ENCODE measurements around the gene CACNB1. TPM values are rescaled to one million over a fixed set of nuclear protein-coding genes. Genes with fewer than 3 reads are reported as not detected.

Gene CACNB1
- total RNA-seq, result 10 to 100 TPM in 1 of 2 donors, 1 to 10 TPM in 1; 3.6 to 13.4 TPM

DNA sequence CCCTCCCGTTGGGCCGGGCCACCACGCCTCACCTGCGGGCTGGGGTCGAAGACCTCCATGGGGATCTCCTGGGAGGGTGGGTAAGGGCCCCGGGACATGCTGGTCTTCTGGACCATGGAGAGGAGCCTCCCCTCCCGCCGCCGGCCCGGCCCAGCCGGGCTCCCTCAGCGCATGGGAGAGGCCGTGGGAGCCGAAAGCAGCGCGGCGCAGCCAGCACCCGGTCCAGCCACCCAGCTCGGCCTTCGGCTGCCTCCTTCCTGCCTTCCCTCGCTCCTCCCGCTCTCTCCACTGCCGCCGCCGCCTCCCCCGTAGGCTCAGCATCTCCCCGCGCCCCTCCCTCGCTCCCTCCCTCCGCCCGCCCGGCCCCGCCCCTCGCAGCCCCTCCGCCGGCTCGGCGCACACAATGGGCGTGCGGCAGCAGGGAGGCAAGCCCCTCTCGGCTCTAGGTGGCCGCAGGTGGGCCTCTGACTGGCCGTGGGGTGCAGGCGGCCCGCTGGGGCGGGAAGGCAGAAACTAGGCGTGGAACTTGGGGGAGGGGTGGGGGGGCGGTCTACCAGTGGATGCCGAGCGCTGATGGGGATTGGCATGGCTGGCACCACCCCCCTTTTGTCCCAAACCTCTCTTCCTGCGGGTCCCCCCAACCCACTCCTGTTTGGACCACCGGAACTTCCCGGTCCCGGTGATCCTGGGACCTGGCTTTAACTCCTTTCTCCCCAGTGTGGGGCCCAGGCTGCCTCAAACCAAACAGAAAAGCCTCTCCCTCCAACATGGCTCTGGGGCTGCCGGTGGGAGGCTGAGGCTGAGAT, at the start of gene CACNB1:
CACNB1 (minus strand) TSS at position 290 of the 806 bp plus-strand sequence; CDS start at position 116, 174 bp downstream.
- no peak for TF ChIP-seq CTCF (IDR thresholded peaks at IDR 0.05)
- DNase-seq (ENCODE audit: low spot score), result peak; percentile 68
- peaks cover 0 to 60% of the 10 kb centered on the region in 2 donors for H3K4me1 ChIP-seq

DNA sequence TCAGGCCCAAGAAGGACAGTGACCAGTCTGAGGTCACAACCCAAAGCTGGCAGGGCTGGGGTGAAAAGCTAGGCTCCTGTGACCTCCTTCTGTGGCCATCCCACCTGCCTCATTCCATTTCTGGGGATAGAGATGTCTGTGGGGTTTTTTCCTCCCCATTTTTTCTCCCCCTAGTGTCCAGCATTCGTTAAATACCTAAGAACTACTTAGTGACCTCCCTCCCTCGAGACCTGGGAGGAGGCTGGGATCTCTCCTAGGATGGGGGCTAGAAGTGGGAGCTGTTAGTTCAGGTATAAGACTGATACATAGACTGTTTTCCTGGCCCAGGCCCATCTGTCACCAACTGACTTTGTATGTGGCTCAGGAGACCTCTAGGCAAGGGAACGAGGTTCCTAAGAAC, 48.8 kb upstream of the CACNB1 start:
- no peaks in the 10 kb centered on the region for H3K27me3 ChIP-seq
- no peak overlapping the region for H3K27ac ChIP-seq
- no peak for TF ChIP-seq CTCF (IDR thresholded peaks at IDR 0.05)
- no peaks in the 10 kb centered on the region for H3K36me3 ChIP-seq
- peaks cover 0 to 11% of the 10 kb centered on the region in 2 donors for H3K4me1 ChIP-seq
- no peak overlapping the region for H3K4me3 ChIP-seq
- DNase-seq (ENCODE audit: low spot score), result no peak
- H3K9me3 ChIP-seq, result no peaks in the 10 kb centered on the region

More for the DNA sequence above, at the start of gene CACNB1:
- H3K36me3 ChIP-seq, result peaks cover 14% of the 10 kb centered on the region
- peak within 1 kb of the TSS; percentile 81 to 86 for H3K27ac ChIP-seq
- no peaks in the 10 kb centered on the region for H3K9me3 ChIP-seq
- no peaks in the 10 kb centered on the region for H3K27me3 ChIP-seq
- H3K4me3 ChIP-seq, result peak within 1 kb of the TSS; percentile 62 to 82

DNA sequence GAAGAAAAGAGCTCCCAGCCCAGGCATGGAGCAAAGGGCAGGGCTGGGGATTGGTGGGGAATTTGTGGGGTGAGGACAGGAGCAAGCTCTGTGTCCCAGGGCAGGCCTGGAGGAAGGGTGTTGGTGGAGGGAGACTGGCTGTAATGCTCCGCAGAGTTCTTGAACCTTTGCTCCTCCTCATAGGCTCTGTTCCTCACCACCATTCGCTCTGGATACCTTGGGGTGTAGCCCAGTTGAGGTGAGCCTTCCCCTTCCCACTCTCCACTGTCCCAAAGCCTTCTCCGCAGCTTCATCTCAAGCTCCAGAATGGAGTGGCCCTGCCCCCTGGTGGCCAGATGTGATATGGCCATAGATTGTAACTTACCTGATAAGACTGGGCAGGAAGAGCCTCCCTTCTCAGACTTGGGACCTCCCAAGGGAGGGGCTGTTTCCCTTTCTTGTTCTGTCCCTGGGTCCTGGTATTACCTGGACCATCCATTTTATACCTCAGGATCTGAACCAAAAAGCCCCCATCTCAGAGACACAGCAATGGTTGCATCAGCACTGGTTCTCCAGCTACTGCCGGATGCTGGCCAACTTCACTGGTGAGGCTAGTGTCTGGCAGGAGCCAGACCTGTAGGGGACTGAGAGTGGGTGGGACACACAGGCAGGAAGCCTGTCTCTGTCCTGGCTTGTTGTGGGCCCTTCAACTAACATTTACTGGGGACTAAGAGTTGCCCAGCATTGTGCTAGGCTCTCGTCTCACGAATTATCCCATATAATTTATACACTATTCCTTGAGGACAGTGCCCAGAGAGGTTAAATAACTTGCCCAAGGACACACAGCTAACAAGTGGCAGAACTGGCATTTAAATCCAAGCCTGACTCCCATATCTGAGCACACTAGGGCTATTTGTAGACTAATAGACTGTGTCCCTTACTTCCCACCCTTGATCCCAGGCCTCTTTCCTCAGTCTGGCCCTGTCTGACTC, 47.4 kb upstream of the CACNB1 start:
- DNase-seq (ENCODE audit: low spot score), result peak; percentile 93
- Histone ChIP-seq H3K36me3 (no peaks in the 10 kb centered on the region), H3K4me1 (peaks cover 0 to 11% of the 10 kb centered on the region in 2 donors), H3K9me3 (no peaks in the 10 kb centered on the region), H3K27ac (no peak overlapping the region), H3K27me3 (no peaks in the 10 kb centered on the region), H3K4me3 (no peak overlapping the region)
- TF ChIP-seq CTCF (IDR thresholded peaks at IDR 0.05), result peak in 1 of 2 donors; percentile 86

DNA sequence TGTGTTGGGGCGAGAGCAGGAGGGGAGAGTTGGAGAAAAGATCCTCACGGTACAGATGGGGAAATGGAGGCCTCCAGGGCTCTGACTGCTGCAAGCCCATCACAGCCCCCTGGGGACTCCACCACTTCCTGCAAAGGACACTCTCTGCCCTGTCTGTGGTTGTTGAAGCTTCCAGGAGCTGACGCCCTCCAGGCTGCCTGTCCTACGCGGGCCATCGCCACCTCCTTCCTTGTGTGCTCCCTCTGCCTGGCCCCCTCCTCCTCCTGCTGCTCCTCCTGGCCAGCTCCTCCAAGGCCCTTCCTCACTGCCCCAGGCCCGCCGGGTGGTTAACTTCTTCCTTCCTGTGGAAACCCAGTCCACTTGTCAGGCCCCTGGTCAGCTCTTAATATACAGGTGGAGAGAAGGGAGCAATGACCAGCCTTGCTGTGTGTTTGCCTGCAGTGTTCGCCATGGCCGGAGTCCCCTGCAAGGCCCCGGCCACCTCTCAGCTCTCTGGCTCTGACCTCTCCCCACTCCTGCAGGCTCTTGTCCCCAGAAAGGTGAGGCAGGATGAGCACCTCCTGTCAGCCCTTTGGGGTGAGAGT, 46.6 kb upstream of the CACNB1 start:
- H3K27me3 ChIP-seq, result no peaks in the 10 kb centered on the region
- no peak overlapping the region for H3K4me3 ChIP-seq
- peaks cover 0 to 11% of the 10 kb centered on the region in 2 donors for H3K4me1 ChIP-seq
- no peak for TF ChIP-seq CTCF (IDR thresholded peaks at IDR 0.05)
- H3K27ac ChIP-seq, result no peak overlapping the region
- no peak for DNase-seq (ENCODE audit: low spot score)
- H3K36me3 ChIP-seq, result no peaks in the 10 kb centered on the region
- H3K9me3 ChIP-seq, result no peaks in the 10 kb centered on the region

DNA sequence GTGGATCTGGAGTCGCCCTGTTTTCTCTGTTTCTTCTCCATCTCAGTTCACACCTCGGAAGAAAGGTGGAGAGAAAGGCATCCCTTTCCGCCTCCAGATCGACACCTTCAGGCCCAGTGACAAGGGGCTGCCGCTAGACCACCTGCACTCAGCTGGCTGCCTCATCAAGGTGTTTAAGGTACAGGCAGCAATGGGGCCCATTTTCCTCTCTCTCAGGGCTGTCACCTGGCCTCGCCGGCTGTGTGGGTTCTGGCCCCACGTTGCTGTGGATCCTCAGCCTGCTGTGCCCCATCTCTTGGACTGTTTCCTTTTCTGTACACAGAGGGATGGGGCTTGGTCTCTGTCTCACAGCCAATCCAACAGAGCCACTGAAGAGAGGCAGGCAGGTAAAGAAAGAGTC, 45.7 kb upstream of the CACNB1 start:
- no peak for TF ChIP-seq CTCF (IDR thresholded peaks at IDR 0.05)
- Histone ChIP-seq H3K27me3 (no peaks in the 10 kb centered on the region), H3K4me3 (no peak overlapping the region), H3K27ac (no peak overlapping the region), H3K4me1 (peaks cover 0 to 15% of the 10 kb centered on the region in 2 donors), H3K9me3 (no peaks in the 10 kb centered on the region), H3K36me3 (no peaks in the 10 kb centered on the region)
- no peak for DNase-seq (ENCODE audit: low spot score)

Measured in right atrium auricular region (tissue), 2 donors.